Left lung (tissue), 10 donors: ENCODE data around the gene IL19. TPM values are rescaled to one million over a fixed set of nuclear protein-coding genes. Genes with fewer than 3 reads are reported as not detected.
A peak's percentile ranks its signal among the peaks of the same experiment; 100 is the strongest.

Experiments used
- ATAC-seq: fragments of 200-7000 bp; cut with Tn5 transposase; one replicate; pipeline ENCODE4 v1.9.1; 2020; ENCODE audit warnings: moderate library complexity
- DNase-seq, 4 donors: peaks; one replicate each; pipeline ENCODE4 v3.0.0-alpha.2; 2013 to 2020
- H3K27ac ChIP-seq, 2 donors: fragments of 200-600 bp; sonication (generic) in 1 of 2; one replicate each; pipeline versions ENCODE4 v1.5.0 to v1.8.0; 2020 to 2021
- H3K27me3 ChIP-seq, 2 donors: fragments of 200-600 bp; sonication (generic) in 1 of 2; one replicate each; pipeline versions ENCODE4 v1.5.0 to v1.8.0; 2020 to 2021
- H3K36me3 ChIP-seq, 2 donors: fragments of 200-600 bp; sonication (generic) in 1 of 2; one replicate each; pipeline versions ENCODE4 v1.5.0 to v1.8.0; 2020 to 2021
- H3K4me1 ChIP-seq, 2 donors: fragments of 200-600 bp; one replicate each; pipeline ENCODE4 v1.8.0; 2021
- H3K4me3 ChIP-seq, 2 donors: fragments of 200-600 bp; sonication (generic) in 1 of 2; one replicate each; pipeline versions ENCODE4 v1.5.0 to v1.8.0; 2020 to 2021; ENCODE audit warnings: mild to moderate bottlenecking in 1 of 2
- H3K9me3 ChIP-seq, 2 donors: fragments of 200-600 bp; sonication (generic) in 1 of 2; one replicate each; pipeline versions ENCODE4 v1.5.0 to v1.8.0; 2020 to 2021
- CTCF ChIP-seq, 2 donors: fragments of 200-600 bp; sonication (generic) in 1 of 2; IDR thresholded peaks; one replicate each; pipeline versions ENCODE4 v1.5.0 to v1.8.0; 2021; ENCODE audit warnings: antibody characterized with exemption in 2 of 2
- intact Hi-C, 2 donors: fragments of 100-400 bp; cut with DNase I; formaldehyde crosslinking; loops; one replicate each; pipeline versions ENCODE4 v1.11.2 to v1.14.2; 2022
- polyA plus RNA-seq, 6 donors: library from polyadenylated mRNA; unstranded; fragments of 120-200 nt; gene quantifications; one replicate each; pipeline ENCODE4 v1.2.1, GENCODE V29; 2013; ENCODE audit not compliant: insufficient read length in 6 of 6
- total RNA-seq, 2 donors: library from RNA; stranded (reverse); fragmentation: NEBNext Ultra II Directional; extraction: Animal tissue kit (Norgen Biotek cat#: 25700); gene quantifications; one replicate each; pipeline ENCODE4 v1.2.1, GENCODE V29; 2021
- donor health status: DM: no; HTN: yes; CAD: no.
- donor health status: DM: no; HTN: no; CAD: no.

The IL19 gene
- total and polyA plus RNA-seq, 8 donors: not detected

- DNase-seq: no peak
- Histone ChIP-seq H3K27me3 (no peaks in the 10 kb centered on the region), H3K4me1 (no peaks in the 10 kb centered on the region), H3K36me3 (no peaks in the 10 kb centered on the region), H3K9me3 (peaks cover 0 to 6% of the 10 kb centered on the region in 2 donors), H3K4me3 (no peak overlapping the region), H3K27ac (no peak overlapping the region)
- no peak for ATAC-seq
- TF ChIP-seq CTCF (IDR thresholded peaks at IDR 0.05): no peak
- intact Hi-C loops: no loop called here
Observed at GRCh38 chr1:206872139-206872538, 101.6 kb downstream of the IL19 start.

- Histone ChIP-seq H3K4me3 (no peak overlapping the region), H3K27ac (peak overlapping the region in 1 of 2 donors; percentile 10), H3K4me1 (no peaks in the 10 kb centered on the region), H3K27me3 (no peaks in the 10 kb centered on the region), H3K9me3 (peaks cover 0 to 18% of the 10 kb centered on the region in 2 donors), H3K36me3 (no peaks in the 10 kb centered on the region)
- DNase-seq (no peak), ATAC-seq (peak; percentile 95)
- intact Hi-C loops: no loop called here
- no peak for TF ChIP-seq CTCF (IDR thresholded peaks at IDR 0.05)
Observed at GRCh38 chr1:206873603-206874188, 103.1 kb downstream of the IL19 start.

DNA sequence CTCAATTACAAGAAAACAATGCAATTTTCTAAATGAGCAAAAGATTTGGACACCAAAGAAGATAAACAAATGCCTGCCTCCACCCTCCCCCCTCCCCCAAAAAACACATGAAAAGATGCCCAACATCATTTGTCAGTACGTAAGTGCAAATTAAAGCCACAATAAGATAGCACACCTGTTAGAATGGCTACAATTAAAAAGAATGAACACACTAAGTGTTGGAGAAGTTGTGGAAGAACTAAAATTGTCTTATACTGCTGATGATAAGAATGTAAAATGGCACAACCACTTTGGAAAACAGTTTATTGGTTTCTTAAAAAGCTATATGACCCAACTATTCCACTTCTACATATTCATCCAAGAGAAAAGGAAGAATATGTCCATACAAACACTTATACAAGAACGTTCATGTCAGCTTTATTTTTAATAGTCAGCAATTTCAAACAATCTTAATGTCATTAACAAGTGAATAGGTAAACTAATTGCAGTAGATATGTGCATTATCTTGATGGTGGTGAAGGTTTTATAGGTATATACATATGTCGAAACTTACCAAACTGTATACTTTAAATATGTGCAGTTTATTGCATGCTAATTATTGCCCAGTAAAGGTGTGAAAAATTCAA, 105.3 kb downstream of the IL19 start:
- Histone ChIP-seq H3K27ac (no peak overlapping the region), H3K27me3 (no peaks in the 10 kb centered on the region), H3K9me3 (peaks cover 0 to 20% of the 10 kb centered on the region in 2 donors), H3K36me3 (no peaks in the 10 kb centered on the region), H3K4me1 (no peaks in the 10 kb centered on the region), H3K4me3 (no peak overlapping the region)
- DNase-seq (no peak), ATAC-seq (no peak)
- intact Hi-C loops: no loop called here
- no peak for TF ChIP-seq CTCF (IDR thresholded peaks at IDR 0.05)

GRCh38 chr1:206878456-206878855, 107.9 kb downstream of the IL19 start:
- DNase-seq (no peak), ATAC-seq (no peak)
- H3K36me3 ChIP-seq: no peaks in the 10 kb centered on the region
- H3K27me3 ChIP-seq: no peaks in the 10 kb centered on the region
- no peak for TF ChIP-seq CTCF (IDR thresholded peaks at IDR 0.05)
- intact Hi-C loops: no loop called here
- H3K4me1 ChIP-seq: no peaks in the 10 kb centered on the region
- no peak overlapping the region for H3K4me3 ChIP-seq
- no peak overlapping the region for H3K27ac ChIP-seq
- H3K9me3 ChIP-seq: peaks cover 0 to 20% of the 10 kb centered on the region in 2 donors

DNA sequence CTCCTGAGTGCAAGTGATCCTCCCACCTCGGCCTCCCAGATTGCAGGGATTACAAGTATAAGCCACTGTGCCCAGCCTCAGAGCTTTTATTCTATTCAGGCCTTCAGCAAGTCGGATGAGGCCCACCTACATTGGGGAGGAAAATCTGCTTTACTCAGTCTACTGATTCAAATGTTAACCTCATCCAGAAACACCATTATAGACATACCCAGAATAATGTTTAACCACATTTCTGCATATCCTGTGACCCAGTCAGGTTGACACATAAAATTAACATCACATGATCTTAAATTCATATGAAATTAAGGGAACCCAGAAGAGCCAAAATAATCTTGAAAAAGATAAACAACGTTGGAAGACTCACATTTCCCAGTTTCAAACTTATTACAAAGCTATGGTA, 109.7 kb downstream of the IL19 start:
- H3K27ac ChIP-seq: no peak overlapping the region
- intact Hi-C loops: no loop called here
- no peak overlapping the region for H3K4me3 ChIP-seq
- no peak for DNase-seq
- H3K9me3 ChIP-seq: peaks cover 0 to 20% of the 10 kb centered on the region in 2 donors
- no peaks in the 10 kb centered on the region for H3K4me1 ChIP-seq
- no peak for ATAC-seq
- no peaks in the 10 kb centered on the region for H3K36me3 ChIP-seq
- no peaks in the 10 kb centered on the region for H3K27me3 ChIP-seq
- TF ChIP-seq CTCF (IDR thresholded peaks at IDR 0.05): no peak
